Activated naive CD4-positive, alpha-beta T cell treated with anti-CD3 and anti-CD28 coated beads for 36 hours (primary cell): ENCODE data around the gene DGCR6L. TPM values are rescaled to one million over a fixed set of nuclear protein-coding genes. Genes with fewer than 3 reads are reported as not detected.
"Not testable (repeated sequence)": the region's sequence is repeated elsewhere in the genome, so short reads cannot be mapped to it uniquely, and the experiment has no call there.

ENCODE experiments used
- CTCF ChIA-PET: fragments of 350-600 bp; sonication (Branson Sonifier 250); formaldehyde crosslinking; loops from one replicate; lab custom pipeline; 2021; ENCODE audit warnings: antibody characterized with exemption; lab: Charles Lee
- DNase-seq: peaks from one replicate; pipeline ENCODE4 v3.0.0-alpha.2; 2020
- H3K27ac Mint-ChIP-seq: one replicate; pipeline ENCODE4 v1.8.0; 2021; ENCODE audit warnings: mild to moderate bottlenecking, mixed read lengths
- H3K27me3 Mint-ChIP-seq: one replicate; pipeline ENCODE4 v1.8.0; 2021; ENCODE audit warnings: low read depth, mixed read lengths
- H3K36me3 Mint-ChIP-seq: one replicate; pipeline ENCODE4 v1.8.0; 2021; ENCODE audit warnings: low read depth, mixed read lengths
- H3K4me1 Mint-ChIP-seq: one replicate; pipeline ENCODE4 v1.8.0; 2021; ENCODE audit warnings: low read depth, mixed read lengths
- H3K4me3 Mint-ChIP-seq: one replicate; pipeline ENCODE4 v1.8.0; 2021; ENCODE audit warnings: mild to moderate bottlenecking, moderate library complexity, mixed read lengths
- H3K9me3 Mint-ChIP-seq: one replicate; pipeline ENCODE4 v1.8.0; 2021; ENCODE audit warnings: mixed read lengths
- intact Hi-C: fragments of 100-400 bp; cut with micrococcal nuclease; formaldehyde crosslinking; loops from one replicate; pipeline ENCODE4 v1.15.1; 2023
- total RNA-seq, 2 experiments: library from RNA; stranded (reverse); gene quantifications; one replicate each; pipeline ENCODE4 v1.2.3, GENCODE V29; 2021

Gene DGCR6L
- total RNA-seq, 2 experiments from 2014 or later = 21.5 TPM

- H3K36me3 Mint-ChIP-seq, H3K27me3 Mint-ChIP-seq, DNase-seq, H3K27ac Mint-ChIP-seq, H3K9me3 Mint-ChIP-seq, H3K4me1 Mint-ChIP-seq, H3K4me3 Mint-ChIP-seq, intact Hi-C loops, CTCF ChIA-PET: not testable (repeated sequence)
These were observed 8.4 kb downstream of the DGCR6L start for GRCh38 chr22:20311249-20312062.

GRCh38 chr22:20310773-20311172, 9.1 kb downstream of the DGCR6L start:
- CTCF ChIA-PET, H3K9me3 Mint-ChIP-seq, H3K4me3 Mint-ChIP-seq: not testable (repeated sequence)

GRCh38 chr22:20310180-20310579, 9.7 kb downstream of the DGCR6L start:
- H3K4me1 Mint-ChIP-seq, H3K9me3 Mint-ChIP-seq, H3K4me3 Mint-ChIP-seq, intact Hi-C loops, H3K27ac Mint-ChIP-seq, CTCF ChIA-PET, DNase-seq, H3K36me3 Mint-ChIP-seq, H3K27me3 Mint-ChIP-seq: not testable (repeated sequence)

More at GRCh38 chr22:20310773-20311172, 9.1 kb downstream of the DGCR6L start:
- H3K4me1 Mint-ChIP-seq, DNase-seq, H3K27ac Mint-ChIP-seq, H3K36me3 Mint-ChIP-seq, intact Hi-C loops, H3K27me3 Mint-ChIP-seq: not testable (repeated sequence)

- H3K9me3 Mint-ChIP-seq, H3K4me3 Mint-ChIP-seq, H3K4me1 Mint-ChIP-seq, H3K36me3 Mint-ChIP-seq, DNase-seq, H3K27ac Mint-ChIP-seq, CTCF ChIA-PET, intact Hi-C loops, H3K27me3 Mint-ChIP-seq: not testable (repeated sequence)
These were observed 10.8 kb downstream of the DGCR6L start for GRCh38 chr22:20308806-20309650.

GRCh38 chr22:20307448-20308447, 12.1 kb downstream of the DGCR6L start:
- CTCF ChIA-PET, DNase-seq: not testable (repeated sequence)

GRCh38 chr22:20306646-20307447, 13.0 kb downstream of the DGCR6L start:
- H3K4me1 Mint-ChIP-seq, intact Hi-C loops, H3K36me3 Mint-ChIP-seq, DNase-seq, H3K27me3 Mint-ChIP-seq, H3K9me3 Mint-ChIP-seq, H3K4me3 Mint-ChIP-seq: not testable (repeated sequence)
- CTCF ChIA-PET = interaction anchor here (2.0 kb wide), 1 partner anchor 11 kb away, joined by 4 read pairs; no protein-coding TSS in a partner anchor
- peak overlapping the region; percentile 46 for H3K27ac Mint-ChIP-seq

More at GRCh38 chr22:20307448-20308447, 12.1 kb downstream of the DGCR6L start:
- H3K27me3 Mint-ChIP-seq, H3K27ac Mint-ChIP-seq, H3K4me1 Mint-ChIP-seq, intact Hi-C loops, H3K4me3 Mint-ChIP-seq, H3K36me3 Mint-ChIP-seq, H3K9me3 Mint-ChIP-seq: not testable (repeated sequence)

- intact Hi-C loops = no loop called here
- Mint-ChIP-seq H3K27me3 (no peaks in the 10 kb centered on the region), H3K4me1 (no peaks in the 10 kb centered on the region), H3K27ac (no peak overlapping the region), H3K4me3 (no peak overlapping the region), H3K9me3 (no peaks in the 10 kb centered on the region), H3K36me3 (no peaks in the 10 kb centered on the region)
- DNase-seq = no peak
- CTCF ChIA-PET = interaction anchor here (2.0 kb wide), 1 partner anchor 11 kb away, joined by 4 read pairs; no protein-coding TSS in a partner anchor
These were observed 13.8 kb downstream of the DGCR6L start for GRCh38 chr22:20305894-20306645.

GRCh38 chr22:20305230-20305893, 14.5 kb downstream of the DGCR6L start:
- H3K27me3 Mint-ChIP-seq, H3K27ac Mint-ChIP-seq, H3K9me3 Mint-ChIP-seq, H3K36me3 Mint-ChIP-seq, H3K4me3 Mint-ChIP-seq, DNase-seq, H3K4me1 Mint-ChIP-seq, intact Hi-C loops: not testable (repeated sequence)
- CTCF ChIA-PET = interaction anchor here (2.0 kb wide), 1 partner anchor 12 kb away, joined by 4 read pairs; no protein-coding TSS in a partner anchor

- Mint-ChIP-seq H3K9me3 (no peaks in the 10 kb centered on the region), H3K27ac (no peak overlapping the region), H3K27me3 (peaks cover 6% of the 10 kb centered on the region), H3K4me1 (peaks cover 2% of the 10 kb centered on the region), H3K4me3 (no peak overlapping the region), H3K36me3 (no peaks in the 10 kb centered on the region)
- no peak for DNase-seq
- CTCF ChIA-PET = no interaction called here
- intact Hi-C loops = no loop called here
These were observed 15.2 kb downstream of the DGCR6L start for GRCh38 chr22:20304646-20305045.

- DNase-seq, H3K9me3 Mint-ChIP-seq, H3K4me1 Mint-ChIP-seq, H3K27me3 Mint-ChIP-seq, H3K4me3 Mint-ChIP-seq, H3K36me3 Mint-ChIP-seq, H3K27ac Mint-ChIP-seq, CTCF ChIA-PET, intact Hi-C loops: not testable (repeated sequence)
These were observed 16.7 kb downstream of the DGCR6L start for GRCh38 chr22:20303229-20303534.
